CD14-positive monocyte (primary cell): Measurements from ENCODE around the gene KIF16B. TPM values are rescaled to one million over a fixed set of nuclear protein-coding genes. Genes with fewer than 3 reads are reported as not detected.

Experiments used
- DNase-seq, 3 donors: peaks; one replicate each; pipeline ENCODE4 v3.0.0-alpha.2; 2011 to 2022
- H2AFZ ChIP-seq: 2 replicates; pipeline ENCODE4 v1.6.0; 2012; ENCODE audit warnings: mild to moderate bottlenecking, low read depth, low read length, inconsistent platforms; ENCODE audit not compliant: insufficient read depth, poor library complexity, severe bottlenecking
- H3K27ac ChIP-seq, 2 donors: 1 replicate in 1 of 2; 2 replicates in 1 of 2; pipeline ENCODE4 v1.5.1; 2012 to 2013; ENCODE audit warnings: low read length in 2 of 2, control low read depth in 1 of 2, inconsistent platforms in 1 of 2, low read depth in 1 of 2, mild to moderate bottlenecking in 1 of 2
- H3K27me3 ChIP-seq, 2 donors: one replicate each; pipeline versions ENCODE4 v1.6.0 to v1.6.1; 2011 to 2013; ENCODE audit warnings: low read length in 2 of 2; ENCODE audit not compliant: control insufficient read depth in 2 of 2, insufficient read depth in 2 of 2
- H3K36me3 ChIP-seq, 2 donors: replicated peaks in 1 of 2; 1 replicate in 1 of 2; 2 replicates in 1 of 2; pipeline versions ENCODE4 v1.5.1 to v1.6.1; 2012 to 2013; ENCODE audit warnings: low read length in 2 of 2, control low read depth in 1 of 2, inconsistent platforms in 1 of 2, mild to moderate bottlenecking in 1 of 2; ENCODE audit not compliant: insufficient read depth in 2 of 2, control insufficient read depth in 1 of 2
- H3K4me1 ChIP-seq, 2 donors: 1 replicate in 1 of 2; 2 replicates in 1 of 2; pipeline versions ENCODE4 v1.5.1 to v1.6.1; 2012 to 2013; ENCODE audit warnings: low read length in 2 of 2, control low read depth in 1 of 2, inconsistent platforms in 1 of 2, mild to moderate bottlenecking in 1 of 2, moderate library complexity in 1 of 2; ENCODE audit not compliant: insufficient read depth in 2 of 2, control insufficient read depth in 1 of 2
- H3K4me2 ChIP-seq: replicated peaks from 2 replicates; pipeline ENCODE3; 2012; ENCODE audit warnings: low read length, moderate library complexity, mild to moderate bottlenecking; ENCODE audit not compliant: poor library complexity, severe bottlenecking; ENCODE audit errors: extremely low read depth
- H3K4me3 ChIP-seq, 3 experiments: fragments of 200-600 bp in 1 of 3; sonication (generic) in 1 of 3; replicated peaks in 1 of 3; 1 replicate in 2 of 3; 2 replicates in 1 of 3; pipeline ENCODE4 v1.5.1; 2011 to 2013; ENCODE audit warnings: low read length in 3 of 3, mild to moderate bottlenecking in 3 of 3, control low read depth in 2 of 3, low read depth in 2 of 3, inconsistent platforms in 1 of 3, moderate library complexity in 1 of 3
- H3K79me2 ChIP-seq: 2 replicates; pipeline ENCODE4 v1.6.0; 2012; ENCODE audit warnings: mild to moderate bottlenecking, control low read depth, inconsistent platforms, low read length, moderate library complexity; ENCODE audit not compliant: insufficient read depth
- H3K9ac ChIP-seq: 2 replicates; pipeline ENCODE4 v1.6.0; 2017; ENCODE audit warnings: low read length, mild to moderate bottlenecking; ENCODE audit not compliant: insufficient read depth, poor library complexity, severe bottlenecking
- H3K9me3 ChIP-seq, 2 donors: replicated peaks in 1 of 2; 1 replicate in 1 of 2; 2 replicates in 1 of 2; pipeline versions ENCODE4 v1.5.1 to v1.6.1; 2012 to 2013; ENCODE audit warnings: low read length in 2 of 2, control low read depth in 1 of 2; ENCODE audit not compliant: control insufficient read depth in 1 of 2, insufficient read depth in 1 of 2
- H4K20me1 ChIP-seq: 2 replicates; pipeline ENCODE4 v1.6.0; 2012; ENCODE audit warnings: mild to moderate bottlenecking, low read length, control low read depth, moderate library complexity; ENCODE audit not compliant: insufficient read depth
- H3K27ac Mint-ChIP-seq, 7 donors: one replicate each; pipeline ENCODE4 v1.8.0; 2020; ENCODE audit warnings: mild to moderate bottlenecking in 7 of 7, mixed read lengths in 7 of 7, moderate library complexity in 6 of 7, inconsistent platforms in 2 of 7
- H3K27me3 Mint-ChIP-seq, 3 donors: one replicate each; pipeline ENCODE4 v1.8.0; 2021 to 2022; ENCODE audit warnings: low read depth in 3 of 3, mild to moderate bottlenecking in 3 of 3, mixed read lengths in 3 of 3, moderate library complexity in 3 of 3, inconsistent platforms in 1 of 3
- H3K36me3 Mint-ChIP-seq, 2 donors: one replicate each; pipeline ENCODE4 v1.8.0; 2020; ENCODE audit warnings: mixed read lengths in 2 of 2, inconsistent platforms in 1 of 2, mild to moderate bottlenecking in 1 of 2
- H3K4me1 Mint-ChIP-seq: one replicate; pipeline ENCODE4 v1.8.0; 2020; ENCODE audit warnings: mild to moderate bottlenecking, mixed read lengths
- H3K4me3 Mint-ChIP-seq, 2 donors: one replicate each; pipeline ENCODE4 v1.8.0; 2020; ENCODE audit warnings: mild to moderate bottlenecking in 2 of 2, mixed read lengths in 2 of 2, moderate library complexity in 1 of 2
- H3K9me3 Mint-ChIP-seq, 7 donors: one replicate each; pipeline ENCODE4 v1.8.0; 2020 to 2022; ENCODE audit warnings: mixed read lengths in 7 of 7, mild to moderate bottlenecking in 6 of 7, moderate library complexity in 6 of 7, inconsistent platforms in 2 of 7
- WGBS: methylation state at CpG from one replicate; pipeline ENCODE4 v1.1.5; 2013; ENCODE audit warnings: missing lambda C conversion rate; ENCODE audit not compliant: insufficient coverage; 5-methylcytosine and 5-hydroxymethylcytosine counted together
- intact Hi-C, 2 donors: fragments of 100-400 bp; cut with micrococcal nuclease; formaldehyde crosslinking; loops; one replicate each; pipeline versions ENCODE4 v1.15.0 to v1.15.1; 2023
- polyA plus RNA-seq, 3 donors: library from polyadenylated mRNA; depleted of rRNA in 1 of 3; unstranded in 2 of 3; stranded (reverse) in 1 of 3; fragments of 300-500 nt in 2 of 3; fragments of >200 nt in 1 of 3; fragmentation: Illumina TruSeq in 2 of 3; gene quantifications; 1 replicate in 2 of 3; 2 replicates in 1 of 3; pipeline ENCODE4 v1.2.3, GENCODE V29; 2012 to 2021
- TF ChIP-seq, protein P1 (sequence below): fragments of 200-600 bp; IDR thresholded peaks from one replicate; pipeline ENCODE4 v1.8.0; 2022; ENCODE audit warnings: antibody characterized with exemption, mild to moderate bottlenecking

KIF16B gene
- polyA plus RNA-seq, 3 donors = 0.89 to 2.9 (median 2.8) TPM

GRCh38 chr20:16301986-16302385, 271.3 kb downstream of the KIF16B start:
- TF ChIP-seq, protein P1, sequence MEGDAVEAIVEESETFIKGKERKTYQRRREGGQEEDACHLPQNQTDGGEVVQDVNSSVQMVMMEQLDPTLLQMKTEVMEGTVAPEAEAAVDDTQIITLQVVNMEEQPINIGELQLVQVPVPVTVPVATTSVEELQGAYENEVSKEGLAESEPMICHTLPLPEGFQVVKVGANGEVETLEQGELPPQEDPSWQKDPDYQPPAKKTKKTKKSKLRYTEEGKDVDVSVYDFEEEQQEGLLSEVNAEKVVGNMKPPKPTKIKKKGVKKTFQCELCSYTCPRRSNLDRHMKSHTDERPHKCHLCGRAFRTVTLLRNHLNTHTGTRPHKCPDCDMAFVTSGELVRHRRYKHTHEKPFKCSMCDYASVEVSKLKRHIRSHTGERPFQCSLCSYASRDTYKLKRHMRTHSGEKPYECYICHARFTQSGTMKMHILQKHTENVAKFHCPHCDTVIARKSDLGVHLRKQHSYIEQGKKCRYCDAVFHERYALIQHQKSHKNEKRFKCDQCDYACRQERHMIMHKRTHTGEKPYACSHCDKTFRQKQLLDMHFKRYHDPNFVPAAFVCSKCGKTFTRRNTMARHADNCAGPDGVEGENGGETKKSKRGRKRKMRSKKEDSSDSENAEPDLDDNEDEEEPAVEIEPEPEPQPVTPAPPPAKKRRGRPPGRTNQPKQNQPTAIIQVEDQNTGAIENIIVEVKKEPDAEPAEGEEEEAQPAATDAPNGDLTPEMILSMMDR = no peak
- no CpG with 5 or more reads among the region's 1 CpG for WGBS
- no peak overlapping the region for H3K4me3 Mint-ChIP-seq
- Histone ChIP-seq H3K9ac (no peak overlapping the region), H2AFZ (no peak overlapping the region), H3K36me3 (no peaks in the 10 kb centered on the region), H3K4me3 (no peak overlapping the region), H3K27ac (no peak overlapping the region), H3K4me1 (no peaks in the 10 kb centered on the region), H3K79me2 (no peaks in the 10 kb centered on the region), H3K27me3 (no peaks in the 10 kb centered on the region), H3K4me2 (no peak overlapping the region), H3K9me3 (peaks cover 9 to 22% of the 10 kb centered on the region in 2 donors), H4K20me1 (no peaks in the 10 kb centered on the region)
- peaks cover 0 to 4% (median 0%) of the 10 kb centered on the region in 3 donors for H3K27me3 Mint-ChIP-seq
- peaks cover 12 to 26% (median 23%) of the 10 kb centered on the region in 7 donors for H3K9me3 Mint-ChIP-seq
- no peak for DNase-seq
- intact Hi-C loops = no loop called here
- H3K27ac Mint-ChIP-seq = no peak overlapping the region
- H3K36me3 Mint-ChIP-seq = peaks cover 1 to 14% of the 10 kb centered on the region in 2 donors
- no peaks in the 10 kb centered on the region for H3K4me1 Mint-ChIP-seq

DNA sequence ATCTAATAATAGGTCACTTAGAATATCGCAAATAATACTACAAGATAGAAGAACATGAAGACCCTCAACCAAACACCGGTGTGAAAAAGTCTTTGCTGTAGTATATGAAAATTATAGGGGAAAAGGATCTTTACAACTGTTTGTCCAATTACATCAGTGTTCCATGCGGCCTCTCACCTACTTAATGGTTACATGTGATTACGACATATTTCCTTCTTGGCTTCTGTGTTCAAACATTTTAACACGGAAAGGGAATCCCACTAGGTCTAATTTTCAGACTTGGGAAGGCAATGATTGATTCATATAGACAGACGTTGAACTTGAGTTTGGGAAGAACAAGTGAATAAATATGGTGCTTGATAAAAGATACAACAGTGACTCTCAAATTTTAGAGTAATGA, 273.4 kb downstream of the KIF16B start:
- Mint-ChIP-seq H3K4me1 (no peaks in the 10 kb centered on the region), H3K9me3 (peaks cover 12 to 27% (median 23%) of the 10 kb centered on the region in 7 donors), H3K4me3 (no peak overlapping the region), H3K27me3 (peaks cover 0 to 4% (median 0%) of the 10 kb centered on the region in 3 donors), H3K36me3 (peaks cover 0 to 10% of the 10 kb centered on the region in 2 donors), H3K27ac (no peak overlapping the region)
- no peak overlapping the region for H3K9ac ChIP-seq
- TF ChIP-seq, protein P1 = no peak
- no peak overlapping the region for H2AFZ ChIP-seq
- no peak overlapping the region for H3K4me3 ChIP-seq
- 83% methylated on average over 2 of the region's 6 CpGs for WGBS
- H3K4me1 ChIP-seq = no peaks in the 10 kb centered on the region
- no peaks in the 10 kb centered on the region for H3K36me3 ChIP-seq
- no peaks in the 10 kb centered on the region for H4K20me1 ChIP-seq
- no peaks in the 10 kb centered on the region for H3K27me3 ChIP-seq
- DNase-seq = no peak
- intact Hi-C loops = no loop called here
- no peak overlapping the region for H3K4me2 ChIP-seq
- no peaks in the 10 kb centered on the region for H3K79me2 ChIP-seq
- H3K9me3 ChIP-seq = peaks cover 9 to 22% of the 10 kb centered on the region in 2 donors
- H3K27ac ChIP-seq = no peak overlapping the region
